ENCODE measurements around the gene CADM2. TPM values are rescaled to one million over a fixed set of nuclear protein-coding genes. Genes with fewer than 3 reads are reported as not detected.

Gene CADM2
- total RNA-seq, 1 experiment from 2014 or later, result 3.7 TPM

- H3K9me3 ChIP-seq (ENCODE audit: low read depth, low read length, poor library complexity, severe bottlenecking), result no peaks in the 10 kb centered on the region
- BruUV-seq (replicated peaks), result no TSS peak
- intact Hi-C loops (cut with micrococcal nuclease; ENCODE audit: unreplicated experiment), result no loop called here
- no peaks in the 10 kb centered on the region for H3K36me3 ChIP-seq (ENCODE audit: insufficient read depth, low read length, poor library complexity, severe bottlenecking)
- POLR2A ChIA-PET (ENCODE audit: low non-redundant PET), result no interaction called here
- H3K27ac ChIP-seq (ENCODE audit: low read depth, low read length, poor library complexity, severe bottlenecking), result no peak overlapping the region
- H3K4me1 ChIP-seq (ENCODE audit: insufficient read depth, low read length, poor library complexity, severe bottlenecking), result peaks cover 4% of the 10 kb centered on the region
- no peaks in the 10 kb centered on the region for H3K27me3 ChIP-seq (replicated peaks; ENCODE audit: insufficient read depth, low read depth, low read length, poor library complexity)
- CTCF ChIA-PET, result no interaction called here
- TF ChIP-seq CTCF (conservative IDR thresholded peaks at IDR 0.05; ENCODE audit: low read depth, low read length) (no peak), EZH2 (IDR thresholded peaks at IDR 0.05; ENCODE audit: borderline replicate concordance, low read depth, low read length, poor library complexity, severe bottlenecking) (no peak)
- no peak for DNase-seq (ENCODE audit: low spot score)
- H3K4me3 ChIP-seq (ENCODE audit: low read depth, low read length, poor library complexity, severe bottlenecking), result no peak overlapping the region
Measured at GRCh38 chr3:85185495-85185894, 226.7 kb downstream of the CADM2 start.

GRCh38 chr3:85189731-85190130 lies 230.9 kb downstream of the CADM2 start:
- no TSS peak for BruUV-seq (replicated peaks)
- ChIA-PET POLR2A (ENCODE audit: low non-redundant PET) (no interaction called here), CTCF (no interaction called here)
- DNase-seq (ENCODE audit: low spot score), result no peak
- Histone ChIP-seq H3K4me3 (ENCODE audit: low read depth, low read length, poor library complexity, severe bottlenecking) (no peak overlapping the region), H3K4me1 (ENCODE audit: insufficient read depth, low read length, poor library complexity, severe bottlenecking) (no peaks in the 10 kb centered on the region), H3K9me3 (ENCODE audit: low read depth, low read length, poor library complexity, severe bottlenecking) (no peaks in the 10 kb centered on the region), H3K27ac (ENCODE audit: low read depth, low read length, poor library complexity, severe bottlenecking) (no peak overlapping the region), H3K27me3 (replicated peaks; ENCODE audit: insufficient read depth, low read depth, low read length, poor library complexity) (no peaks in the 10 kb centered on the region), H3K36me3 (ENCODE audit: insufficient read depth, low read length, poor library complexity, severe bottlenecking) (no peaks in the 10 kb centered on the region)
- intact Hi-C loops (cut with micrococcal nuclease; ENCODE audit: unreplicated experiment), result no loop called here
- no peak for TF ChIP-seq CTCF (conservative IDR thresholded peaks at IDR 0.05; ENCODE audit: low read depth, low read length)
- TF ChIP-seq EZH2 (IDR thresholded peaks at IDR 0.05; ENCODE audit: borderline replicate concordance, low read depth, low read length, poor library complexity, severe bottlenecking), result no peak

- H3K27ac ChIP-seq (ENCODE audit: low read depth, low read length, poor library complexity, severe bottlenecking), result no peak overlapping the region
- intact Hi-C loops (cut with micrococcal nuclease; ENCODE audit: unreplicated experiment), result no loop called here
- no peaks in the 10 kb centered on the region for H3K4me1 ChIP-seq (ENCODE audit: insufficient read depth, low read length, poor library complexity, severe bottlenecking)
- H3K36me3 ChIP-seq (ENCODE audit: insufficient read depth, low read length, poor library complexity, severe bottlenecking), result no peaks in the 10 kb centered on the region
- POLR2A ChIA-PET (ENCODE audit: low non-redundant PET), result no interaction called here
- CTCF ChIA-PET, result no interaction called here
- no peak for DNase-seq (ENCODE audit: low spot score)
- BruUV-seq (replicated peaks), result no TSS peak
- H3K9me3 ChIP-seq (ENCODE audit: low read depth, low read length, poor library complexity, severe bottlenecking), result no peaks in the 10 kb centered on the region
- H3K27me3 ChIP-seq (replicated peaks; ENCODE audit: insufficient read depth, low read depth, low read length, poor library complexity), result no peaks in the 10 kb centered on the region
- TF ChIP-seq CTCF (conservative IDR thresholded peaks at IDR 0.05; ENCODE audit: low read depth, low read length) (no peak; the same call in 1 of the 2 replicates), EZH2 (IDR thresholded peaks at IDR 0.05; ENCODE audit: borderline replicate concordance, low read depth, low read length, poor library complexity, severe bottlenecking) (no peak)
- H3K4me3 ChIP-seq (ENCODE audit: low read depth, low read length, poor library complexity, severe bottlenecking), result no peak overlapping the region
Measured at GRCh38 chr3:85193565-85193964, 234.8 kb downstream of the CADM2 start.

Data from A673 (cell line).